AG08395 (cell line): ENCODE results near the gene IL3RA.
A peak's percentile ranks its signal among the peaks of the same experiment; 100 is the strongest.

ENCODE experiments used
- DNase-seq: peaks from one replicate; pipeline ENCODE4 v3.0.0; 2012; ENCODE audit warnings: mixed read lengths, low spot score

IL3RA gene

DNA sequence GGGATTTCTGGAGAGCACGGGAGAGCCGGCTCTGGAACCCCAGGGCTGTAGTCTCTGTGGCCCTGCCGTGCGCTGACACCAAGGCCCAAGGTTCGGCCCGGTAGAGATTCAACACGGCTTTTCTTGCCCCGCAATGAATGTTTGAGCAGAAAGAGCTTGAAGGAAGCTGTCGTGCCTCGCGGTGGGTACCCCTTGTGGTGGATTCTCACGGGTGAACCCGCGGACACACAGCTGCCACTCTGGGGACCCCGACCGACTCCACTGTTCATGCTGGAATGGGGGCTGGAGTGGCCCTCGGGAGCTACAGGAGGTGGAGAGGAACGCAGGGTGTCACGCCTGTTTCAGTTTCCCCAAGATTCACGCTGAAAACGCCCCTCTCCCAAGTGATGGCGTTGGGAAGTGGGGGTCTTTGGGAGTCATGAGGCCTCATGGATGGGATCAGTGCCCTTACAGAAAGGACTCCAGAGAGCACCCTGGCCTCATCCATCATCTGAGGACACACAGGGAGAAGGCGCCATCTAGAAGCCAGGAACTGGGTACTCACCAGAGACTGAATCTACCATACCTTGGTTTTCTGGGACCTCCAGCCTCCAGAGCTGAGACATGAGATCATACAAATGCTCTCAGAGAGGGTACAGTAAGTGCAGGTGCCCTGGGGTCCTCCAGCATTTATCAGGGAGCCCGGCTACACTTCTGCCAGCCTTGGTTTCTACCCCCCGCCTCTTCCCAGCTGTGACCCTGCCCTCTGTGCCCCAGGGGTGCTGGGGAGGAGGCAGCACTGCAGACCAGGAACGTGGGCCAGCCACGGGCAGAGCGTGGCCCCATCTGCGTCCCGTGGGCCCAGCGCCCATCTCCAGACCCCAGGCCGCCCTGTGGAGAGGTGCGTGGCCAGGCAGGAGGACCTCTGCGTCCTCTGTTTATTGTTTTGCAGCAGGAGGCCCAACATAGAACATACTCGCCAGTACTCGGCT, 49.0 kb downstream of the IL3RA start:
- no peak for DNase-seq

DNA sequence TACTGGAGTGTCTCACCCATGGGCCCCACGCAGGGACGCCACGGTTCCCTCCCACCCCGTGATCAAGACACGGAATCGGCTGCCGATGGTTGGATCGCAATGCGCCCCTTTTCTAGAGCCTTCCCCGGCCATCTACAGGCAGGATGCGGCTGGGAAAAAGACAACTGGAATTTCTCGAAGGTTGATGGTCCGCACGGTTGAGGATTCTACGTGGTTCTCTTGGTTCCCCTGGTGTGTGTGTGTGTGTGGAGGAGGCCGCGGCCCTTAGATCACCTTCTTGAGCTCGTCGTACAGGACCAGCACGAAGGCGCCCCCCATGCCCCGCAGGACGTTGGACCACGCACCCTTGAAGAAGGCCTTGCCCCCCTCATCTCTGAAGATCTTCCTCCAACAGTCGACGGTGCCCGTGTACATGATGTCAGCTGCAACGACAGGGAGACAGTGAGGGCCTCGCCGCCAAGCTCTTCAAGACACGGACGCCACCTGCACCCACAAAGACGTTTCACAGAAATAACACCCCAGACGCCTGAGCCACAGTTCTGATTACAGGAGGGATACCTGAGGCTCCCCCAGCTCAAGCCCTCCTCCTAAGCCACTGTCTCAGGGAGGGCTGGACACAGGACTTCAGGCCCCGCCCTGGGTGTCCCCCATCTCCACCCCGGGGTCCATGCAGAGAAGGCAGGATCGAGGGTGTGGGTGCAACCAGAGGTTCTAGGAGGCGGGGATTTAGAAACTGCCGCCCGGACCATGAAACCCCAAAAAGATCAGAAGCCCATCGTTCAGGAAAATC, 49.9 kb downstream of the IL3RA start:
- DNase-seq = no peak

DNA sequence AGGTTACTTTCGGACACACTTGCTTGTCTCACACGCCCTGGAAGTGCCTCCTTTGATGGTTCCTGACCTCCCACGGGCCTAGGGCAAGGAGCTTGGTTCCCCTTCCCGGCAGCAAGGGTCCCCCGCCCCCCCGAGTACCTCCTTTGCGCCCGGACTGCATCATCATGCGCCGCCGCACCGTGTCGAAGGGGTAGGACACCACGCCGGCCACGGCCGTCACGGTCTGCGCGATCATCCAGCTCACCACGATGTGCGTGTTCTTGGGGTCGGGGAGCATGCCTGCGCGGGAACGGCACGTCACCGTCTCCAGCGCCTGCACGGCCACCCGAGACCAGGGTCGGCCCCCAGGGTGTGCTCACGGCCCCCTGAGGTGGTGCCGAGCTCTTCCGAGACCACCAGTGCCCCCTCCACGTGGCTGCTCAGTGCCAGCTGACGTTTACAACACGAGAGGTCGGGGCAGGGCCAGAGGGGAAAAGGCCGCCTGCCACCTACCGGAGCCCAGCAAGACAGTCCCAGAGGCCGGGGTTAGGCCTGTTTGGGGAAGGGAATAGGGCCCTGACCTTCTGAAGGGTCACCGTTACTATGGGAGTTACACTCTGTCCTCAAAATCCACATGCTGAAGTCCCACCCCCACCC, 50.7 kb downstream of the IL3RA start:
- no peak for DNase-seq

DNA sequence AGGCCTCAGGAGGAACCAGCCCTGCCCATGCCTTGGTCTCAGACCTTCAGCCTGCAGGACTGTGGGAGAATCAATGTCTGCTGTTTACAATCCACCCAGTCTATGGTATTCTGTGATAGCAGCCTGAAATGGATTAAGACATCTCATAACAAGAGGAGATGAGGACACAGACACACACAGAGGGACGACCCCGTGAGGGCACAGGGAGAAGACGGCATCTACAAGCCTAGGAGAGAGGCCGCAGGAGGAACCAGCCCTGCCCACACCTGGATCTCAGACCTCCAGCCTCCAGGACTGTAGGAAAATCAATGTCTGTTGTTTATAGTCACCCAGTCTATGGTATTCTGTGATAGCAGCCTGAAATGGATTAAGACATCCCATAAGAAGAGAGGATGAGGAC, 52.1 kb downstream of the IL3RA start:
- no peak for DNase-seq

GRCh38 chrX:1389181-1389992, 52.8 kb downstream of the IL3RA start:
- no peak for DNase-seq

GRCh38 chrX:1389993-1390285, 53.4 kb downstream of the IL3RA start:
- no peak for DNase-seq

DNA sequence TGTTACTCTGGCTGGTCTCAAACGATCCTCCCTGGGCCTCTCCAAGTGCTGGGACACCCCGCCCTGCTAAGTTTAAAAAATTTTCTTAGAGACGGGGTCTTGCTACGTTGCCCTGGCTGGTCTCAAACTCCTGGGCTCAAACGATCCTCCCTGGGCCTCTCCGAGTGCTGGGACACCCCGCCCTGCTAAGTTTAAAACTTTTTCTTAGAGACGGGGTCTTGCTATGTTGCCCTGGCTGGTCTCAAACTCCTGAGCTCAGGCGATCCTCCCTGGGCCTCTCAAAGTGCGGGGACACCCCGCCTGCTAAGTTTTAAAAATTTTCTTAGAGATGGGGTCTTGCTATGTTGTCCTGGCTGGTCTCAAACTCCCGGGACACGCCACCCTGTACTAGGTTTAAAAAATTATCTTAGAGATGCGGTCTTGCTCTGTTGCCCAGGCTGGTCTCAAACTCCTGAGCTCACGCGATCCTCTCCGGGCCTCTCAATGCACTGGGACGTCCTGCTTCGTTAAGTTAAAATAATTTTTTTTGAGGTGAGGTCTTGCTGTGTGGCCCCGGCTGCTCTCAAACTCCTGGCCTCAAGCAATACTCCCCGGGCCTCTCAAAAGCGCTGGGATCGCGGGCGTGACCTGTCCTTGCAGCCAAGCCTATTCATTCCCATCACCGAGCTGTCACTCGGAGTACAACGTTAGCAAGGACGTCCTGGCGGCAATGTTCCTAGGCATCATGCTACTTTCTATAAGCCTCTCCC, 54.2 kb downstream of the IL3RA start:
- DNase-seq = no peak

- peak; percentile 99 for DNase-seq
Observed at GRCh38 chrX:1391370-1391706, 54.8 kb downstream of the IL3RA start.

GRCh38 chrX:1391707-1392375, 55.3 kb downstream of the IL3RA start, which contains the start of gene SLC25A6:
SLC25A6 (minus strand) TSS chrX:1392113; CDS start chrX:1392009, 104 bp downstream.
- peak; percentile 99 for DNase-seq

GRCh38 chrX:1392376-1393068, 55.9 kb downstream of the IL3RA start:
- DNase-seq = peak; percentile 61

DNA sequence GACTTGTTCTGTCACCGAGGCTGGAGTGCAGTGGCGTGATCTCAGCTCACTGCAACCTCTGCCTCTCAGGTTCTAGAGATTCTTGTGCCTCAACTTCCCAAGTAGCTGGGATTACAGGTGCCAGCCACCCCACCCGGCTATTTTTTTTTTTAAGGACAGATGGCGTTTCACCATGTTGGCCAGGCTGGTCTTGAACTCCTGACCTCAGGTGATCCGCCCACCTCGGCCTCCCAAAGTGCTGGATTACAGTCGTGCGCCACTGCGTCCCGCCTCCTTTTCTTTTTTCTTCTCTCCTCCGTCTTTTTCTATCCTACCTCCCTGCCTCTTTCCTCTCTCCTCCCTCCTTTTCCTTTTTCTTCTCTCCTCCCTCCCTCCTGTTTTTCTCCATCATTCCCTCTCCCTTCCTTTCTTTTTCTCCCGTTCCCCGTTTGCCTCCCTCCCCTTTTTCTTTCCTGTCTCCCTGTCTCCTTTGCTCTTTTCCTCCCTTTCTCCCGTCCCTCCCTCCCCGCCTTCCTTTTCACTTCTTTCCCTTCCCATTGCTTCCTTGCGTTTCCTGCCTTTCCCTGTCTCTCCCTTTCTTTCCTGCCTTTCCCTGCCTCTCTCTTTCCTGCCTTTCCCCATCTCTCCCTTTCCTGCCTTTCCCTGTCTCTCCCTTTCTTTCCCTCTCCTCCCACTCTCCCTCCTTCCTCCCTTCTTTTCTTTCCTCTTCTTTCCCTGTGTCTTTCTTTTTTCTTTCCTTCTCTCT, 57.5 kb downstream of the IL3RA start:
- DNase-seq = no peak

DNA sequence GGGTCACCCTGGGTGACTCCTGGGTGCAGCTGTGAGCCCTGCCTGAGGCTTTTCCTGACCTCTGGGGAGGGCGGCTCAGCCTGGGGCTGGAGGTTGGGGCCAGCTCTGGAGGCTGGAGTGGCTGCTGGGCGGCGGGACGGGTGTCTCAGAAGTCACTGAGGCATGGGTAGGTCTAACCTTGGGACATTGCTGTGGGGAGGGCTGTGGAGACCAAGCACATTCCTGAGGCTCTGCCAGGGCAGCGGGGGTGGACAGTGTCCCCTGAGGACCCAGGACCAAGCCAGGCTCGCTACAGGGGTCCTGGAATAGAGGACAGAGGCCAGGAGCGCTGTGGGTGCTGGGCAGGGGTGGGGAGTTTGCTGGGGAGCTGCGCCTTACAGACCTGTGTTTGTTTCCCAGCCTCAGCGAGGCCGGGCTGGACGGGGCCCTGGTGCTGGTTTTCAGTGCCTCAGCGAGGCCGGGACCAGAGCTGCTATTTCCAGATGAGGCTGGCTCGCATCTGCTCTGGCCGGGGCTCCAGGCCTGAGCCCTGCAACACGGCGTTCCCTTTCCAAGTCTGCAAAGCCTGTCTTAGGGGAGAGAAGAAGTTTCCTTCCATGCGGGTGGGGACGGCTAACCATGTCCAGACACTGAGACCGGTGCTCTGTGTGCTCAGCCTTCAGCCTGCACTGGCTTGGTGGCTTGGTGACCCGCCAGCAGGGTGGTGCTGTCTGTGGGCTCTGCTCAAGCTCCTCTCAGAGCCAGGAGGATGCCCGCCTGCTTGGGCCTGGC, 58.3 kb downstream of the IL3RA start:
- DNase-seq = no peak

DNA sequence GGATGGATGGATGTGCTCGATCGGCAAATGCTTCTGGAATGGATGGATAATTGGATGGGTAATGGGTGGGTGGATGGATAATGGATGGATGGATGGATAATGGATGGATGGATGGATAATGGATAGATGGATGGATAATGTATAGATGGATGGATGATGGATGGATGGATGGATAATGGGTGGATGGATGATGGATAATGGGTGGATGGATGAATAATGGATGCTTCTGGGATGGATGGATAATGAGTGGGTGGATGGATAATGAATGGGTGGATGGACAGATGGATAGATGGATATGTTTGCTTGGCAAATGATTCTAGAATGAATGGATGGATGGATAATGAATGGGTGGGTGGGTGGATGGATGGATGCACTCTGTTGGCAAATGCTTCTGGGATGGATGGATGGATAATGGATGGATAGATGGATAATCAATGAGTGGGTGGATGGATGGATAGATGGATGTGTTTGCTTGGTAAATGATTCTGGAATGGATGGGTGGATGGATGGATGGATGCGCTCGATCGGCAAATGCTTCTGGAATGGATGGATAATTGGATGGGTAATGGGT, 59.1 kb downstream of the IL3RA start:
- DNase-seq = no peak

GRCh38 chrX:1397001-1397400, 60.4 kb downstream of the IL3RA start:
- no peak for DNase-seq

GRCh38 chrX:1397441-1398270, 61.1 kb downstream of the IL3RA start:
- DNase-seq = no peak

DNA sequence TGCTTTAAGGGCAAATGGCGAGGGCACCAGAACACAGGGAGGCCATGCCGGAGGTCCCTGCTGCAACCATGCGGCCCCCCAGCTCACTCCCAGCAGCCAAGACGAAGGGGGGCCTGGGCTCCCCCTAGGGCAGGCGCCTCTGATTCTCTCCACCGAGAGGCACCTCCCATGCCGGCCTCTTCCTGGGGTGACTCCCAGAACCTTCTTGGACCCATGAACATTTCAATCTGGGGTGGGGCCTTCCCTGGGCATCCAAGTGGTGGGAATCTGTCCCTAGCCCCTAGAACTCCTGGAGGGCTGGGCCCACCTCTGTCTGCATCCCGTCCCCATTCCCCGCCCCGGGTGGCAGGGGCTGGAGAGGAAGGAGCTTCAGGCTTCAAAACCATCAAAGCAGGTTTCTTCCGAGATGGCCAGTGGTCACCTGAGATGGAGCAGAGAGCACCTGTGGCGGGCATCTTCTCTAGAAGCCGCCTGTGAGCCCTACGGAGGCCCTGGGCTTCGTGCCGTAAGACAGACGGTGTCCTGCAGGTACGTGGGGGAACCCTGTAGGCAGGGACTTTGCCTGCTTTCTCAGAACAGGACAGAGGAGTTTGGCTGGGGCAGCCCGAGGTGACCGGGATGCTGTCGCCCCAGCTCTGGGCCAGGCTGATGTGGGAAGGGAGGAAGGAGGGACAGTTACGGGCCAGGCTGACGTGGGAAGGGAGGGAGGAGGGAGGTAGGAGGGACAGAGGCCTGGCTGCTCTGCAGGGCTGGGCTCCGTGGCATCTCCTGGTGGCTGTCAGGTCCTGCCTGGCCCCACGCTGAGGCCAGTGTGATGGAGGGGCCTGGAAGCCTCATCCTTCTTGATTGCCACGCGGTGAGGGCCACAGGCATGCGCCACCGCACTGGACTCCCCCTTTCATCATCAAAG, 62.1 kb downstream of the IL3RA start:
- no peak for DNase-seq
